ES-I3 (cell line): ENCODE results near the gene ATP2C1.
A peak's percentile ranks its signal among the peaks of the same experiment; 100 is the strongest.
"Not testable (repeated sequence)": the region's sequence is repeated elsewhere in the genome, so short reads cannot be mapped to it uniquely, and the experiment has no call there.

Source experiments
- H3K36me3 ChIP-seq: 2 replicates; pipeline ENCODE4 v1.6.1; 2013; ENCODE audit warnings: mild to moderate bottlenecking, low read length, control low read depth, moderate library complexity; ENCODE audit not compliant: insufficient read depth
- H3K4me1 ChIP-seq: 2 replicates; pipeline ENCODE4 v1.6.1; 2013; ENCODE audit warnings: mild to moderate bottlenecking, control low read depth, low read length; ENCODE audit not compliant: insufficient read depth
- H3K9ac ChIP-seq: 2 replicates; pipeline ENCODE4 v1.6.1; 2013; ENCODE audit warnings: low read depth, mild to moderate bottlenecking, low read length, moderate library complexity
- H3K9me3 ChIP-seq: 2 replicates; pipeline ENCODE4 v1.6.1; 2013; ENCODE audit warnings: mild to moderate bottlenecking, low read length, moderate library complexity; ENCODE audit not compliant: control insufficient read depth, insufficient read depth

ATP2C1 gene

GRCh38 chr3:130893376-130894129, at the start of gene ATP2C1:
ATP2C1 (plus strand) TSS chr3:130894084; CDS start chr3:130894770, 686 bp downstream.
- Histone ChIP-seq H3K36me3 (no peaks in the 10 kb centered on the region), H3K4me1 (peaks cover 21% of the 10 kb centered on the region), H3K9me3 (no peaks in the 10 kb centered on the region), H3K9ac (peak within 1 kb of the TSS; percentile 99)

GRCh38 chr3:130844462-130844861, 49.4 kb upstream of the ATP2C1 start:
- H3K9me3 ChIP-seq = no peaks in the 10 kb centered on the region
- H3K4me1 ChIP-seq = peaks cover 11% of the 10 kb centered on the region
- H3K9ac ChIP-seq = no peak overlapping the region
- no peaks in the 10 kb centered on the region for H3K36me3 ChIP-seq

GRCh38 chr3:130846181-130846580, 47.7 kb upstream of the ATP2C1 start:
- peaks cover 17% of the 10 kb centered on the region for H3K4me1 ChIP-seq
- no peaks in the 10 kb centered on the region for H3K36me3 ChIP-seq

GRCh38 chr3:130849091-130849552, 44.8 kb upstream of the ATP2C1 start:
- Histone ChIP-seq H3K36me3 (no peaks in the 10 kb centered on the region), H3K9me3 (no peaks in the 10 kb centered on the region), H3K4me1 (peaks cover 13% of the 10 kb centered on the region), H3K9ac (no peak overlapping the region)

More at GRCh38 chr3:130846181-130846580, 47.7 kb upstream of the ATP2C1 start:
- no peak overlapping the region for H3K9ac ChIP-seq
- no peaks in the 10 kb centered on the region for H3K9me3 ChIP-seq

GRCh38 chr3:130850044-130850797, 43.7 kb upstream of the ATP2C1 start:
- Histone ChIP-seq H3K4me1 (peaks cover 13% of the 10 kb centered on the region), H3K36me3 (no peaks in the 10 kb centered on the region), H3K9me3 (no peaks in the 10 kb centered on the region), H3K9ac (no peak overlapping the region)

GRCh38 chr3:130850843-130851242, 43.0 kb upstream of the ATP2C1 start:
- Histone ChIP-seq H3K9ac (no peak overlapping the region), H3K9me3 (no peaks in the 10 kb centered on the region), H3K4me1 (peaks cover 13% of the 10 kb centered on the region), H3K36me3 (no peaks in the 10 kb centered on the region)

- no peaks in the 10 kb centered on the region for H3K9me3 ChIP-seq
- H3K4me1 ChIP-seq = peaks cover 13% of the 10 kb centered on the region
- H3K36me3 ChIP-seq = no peaks in the 10 kb centered on the region
- no peak overlapping the region for H3K9ac ChIP-seq
These were observed 42.6 kb upstream of the ATP2C1 start for GRCh38 chr3:130851277-130851676.

GRCh38 chr3:130853581-130853980, 40.3 kb upstream of the ATP2C1 start:
- peaks cover 13% of the 10 kb centered on the region for H3K4me1 ChIP-seq
- no peak overlapping the region for H3K9ac ChIP-seq
- no peaks in the 10 kb centered on the region for H3K36me3 ChIP-seq
- H3K9me3 ChIP-seq = no peaks in the 10 kb centered on the region

GRCh38 chr3:130854208-130854864, 39.5 kb upstream of the ATP2C1 start:
- no peaks in the 10 kb centered on the region for H3K36me3 ChIP-seq

GRCh38 chr3:130857336-130858026, 36.4 kb upstream of the ATP2C1 start:
- Histone ChIP-seq H3K36me3 (no peaks in the 10 kb centered on the region), H3K4me1 (no peaks in the 10 kb centered on the region), H3K9me3 (no peaks in the 10 kb centered on the region), H3K9ac (no peak overlapping the region)

More at GRCh38 chr3:130854208-130854864, 39.5 kb upstream of the ATP2C1 start:
- H3K9ac ChIP-seq = no peak overlapping the region
- H3K4me1 ChIP-seq = peaks cover 13% of the 10 kb centered on the region
- H3K9me3 ChIP-seq = no peaks in the 10 kb centered on the region

- not testable (repeated sequence) for H3K36me3 ChIP-seq, H3K9me3 ChIP-seq, H3K9ac ChIP-seq, H3K4me1 ChIP-seq
These were observed 31.8 kb upstream of the ATP2C1 start for GRCh38 chr3:130862130-130862529.

- no peaks in the 10 kb centered on the region for H3K36me3 ChIP-seq
- no peaks in the 10 kb centered on the region for H3K4me1 ChIP-seq
- no peaks in the 10 kb centered on the region for H3K9me3 ChIP-seq
- H3K9ac ChIP-seq = no peak overlapping the region
These were observed 28.4 kb upstream of the ATP2C1 start for GRCh38 chr3:130865489-130865888.

GRCh38 chr3:130866327-130866726, 27.6 kb upstream of the ATP2C1 start:
- H3K9ac ChIP-seq = no peak overlapping the region
- H3K4me1 ChIP-seq = no peaks in the 10 kb centered on the region
- H3K36me3 ChIP-seq = no peaks in the 10 kb centered on the region
- H3K9me3 ChIP-seq = no peaks in the 10 kb centered on the region

GRCh38 chr3:130870423-130870822, 23.5 kb upstream of the ATP2C1 start:
- no peaks in the 10 kb centered on the region for H3K4me1 ChIP-seq
- H3K9ac ChIP-seq = no peak overlapping the region
- no peaks in the 10 kb centered on the region for H3K9me3 ChIP-seq
- H3K36me3 ChIP-seq = no peaks in the 10 kb centered on the region
